Activated naive CD4-positive, alpha-beta T cell treated with anti-CD3 and anti-CD28 coated beads, Interleukin-2, amount 50 U/mL, for 24 hours (primary cell): ENCODE measurements around the gene MFSD12.
"Not testable (repeated sequence)": the region's sequence is repeated elsewhere in the genome, so short reads cannot be mapped to it uniquely, and the experiment has no call there.

Experiments used
- H3K27ac Mint-ChIP-seq: one replicate; pipeline ENCODE4 v1.8.0; 2021; ENCODE audit warnings: mild to moderate bottlenecking, mixed read lengths
- H3K27me3 Mint-ChIP-seq: one replicate; pipeline ENCODE4 v1.8.0; 2021; ENCODE audit warnings: mixed read lengths
- H3K36me3 Mint-ChIP-seq: one replicate; pipeline ENCODE4 v1.8.0; 2021; ENCODE audit warnings: mixed read lengths
- H3K4me1 Mint-ChIP-seq: one replicate; pipeline ENCODE4 v1.8.0; 2021; ENCODE audit warnings: mixed read lengths
- H3K4me3 Mint-ChIP-seq: one replicate; pipeline ENCODE4 v1.8.0; 2021; ENCODE audit warnings: mild to moderate bottlenecking, mixed read lengths
- H3K9me3 Mint-ChIP-seq: one replicate; pipeline ENCODE4 v1.8.0; 2021; ENCODE audit warnings: mixed read lengths

The MFSD12 gene

GRCh38 chr19:3537438-3538240 lies 19.7 kb downstream of the MFSD12 start:
- no peak overlapping the region for H3K4me3 Mint-ChIP-seq
- peaks cover 4% of the 10 kb centered on the region for H3K36me3 Mint-ChIP-seq
- H3K4me1 Mint-ChIP-seq: no peaks in the 10 kb centered on the region
- H3K27ac Mint-ChIP-seq: no peak overlapping the region
- H3K9me3 Mint-ChIP-seq: no peaks in the 10 kb centered on the region
- no peaks in the 10 kb centered on the region for H3K27me3 Mint-ChIP-seq

- H3K27me3 Mint-ChIP-seq: no peaks in the 10 kb centered on the region
- peaks cover 4% of the 10 kb centered on the region for H3K36me3 Mint-ChIP-seq
- H3K4me1 Mint-ChIP-seq: no peaks in the 10 kb centered on the region
- H3K9me3 Mint-ChIP-seq: no peaks in the 10 kb centered on the region
- no peak overlapping the region for H3K4me3 Mint-ChIP-seq
- no peak overlapping the region for H3K27ac Mint-ChIP-seq
Observed at GRCh38 chr19:3537101-3537437, 20.3 kb downstream of the MFSD12 start.

GRCh38 chr19:3536429-3537100 lies 20.8 kb downstream of the MFSD12 start:
- no peak overlapping the region for H3K27ac Mint-ChIP-seq
- no peaks in the 10 kb centered on the region for H3K27me3 Mint-ChIP-seq
- H3K4me1 Mint-ChIP-seq: no peaks in the 10 kb centered on the region
- H3K36me3 Mint-ChIP-seq: peaks cover 4% of the 10 kb centered on the region
- H3K9me3 Mint-ChIP-seq: no peaks in the 10 kb centered on the region
- H3K4me3 Mint-ChIP-seq: no peak overlapping the region

GRCh38 chr19:3535981-3536380 lies 21.4 kb downstream of the MFSD12 start:
- Mint-ChIP-seq H3K9me3 (no peaks in the 10 kb centered on the region), H3K27me3 (no peaks in the 10 kb centered on the region), H3K27ac (no peak overlapping the region), H3K4me1 (no peaks in the 10 kb centered on the region), H3K36me3 (peaks cover 6% of the 10 kb centered on the region), H3K4me3 (no peak overlapping the region)

- Mint-ChIP-seq H3K27me3 (no peaks in the 10 kb centered on the region), H3K36me3 (peaks cover 6% of the 10 kb centered on the region), H3K27ac (no peak overlapping the region), H3K4me3 (no peak overlapping the region), H3K4me1 (no peaks in the 10 kb centered on the region), H3K9me3 (no peaks in the 10 kb centered on the region)
Observed at GRCh38 chr19:3535563-3535965, 21.8 kb downstream of the MFSD12 start.

- no peaks in the 10 kb centered on the region for H3K27me3 Mint-ChIP-seq
- no peak overlapping the region for H3K4me3 Mint-ChIP-seq
- peaks cover 6% of the 10 kb centered on the region for H3K36me3 Mint-ChIP-seq
- H3K9me3 Mint-ChIP-seq: no peaks in the 10 kb centered on the region
- H3K27ac Mint-ChIP-seq: no peak overlapping the region
- no peaks in the 10 kb centered on the region for H3K4me1 Mint-ChIP-seq
Observed at GRCh38 chr19:3535235-3535535, 22.2 kb downstream of the MFSD12 start.

GRCh38 chr19:3534375-3535234 lies 22.8 kb downstream of the MFSD12 start:
- H3K27me3 Mint-ChIP-seq: no peaks in the 10 kb centered on the region
- H3K36me3 Mint-ChIP-seq: peaks cover 5% of the 10 kb centered on the region
- peak overlapping the region; percentile 62 for H3K27ac Mint-ChIP-seq
- H3K4me1 Mint-ChIP-seq: no peaks in the 10 kb centered on the region
- H3K9me3 Mint-ChIP-seq: no peaks in the 10 kb centered on the region
- no peak overlapping the region for H3K4me3 Mint-ChIP-seq

- no peaks in the 10 kb centered on the region for H3K4me1 Mint-ChIP-seq
- no peaks in the 10 kb centered on the region for H3K9me3 Mint-ChIP-seq
- H3K27ac Mint-ChIP-seq: no peak overlapping the region
- H3K36me3 Mint-ChIP-seq: peaks cover 3% of the 10 kb centered on the region
- no peaks in the 10 kb centered on the region for H3K27me3 Mint-ChIP-seq
- no peak overlapping the region for H3K4me3 Mint-ChIP-seq
Observed at GRCh38 chr19:3533563-3534216, 23.7 kb downstream of the MFSD12 start.

- Mint-ChIP-seq H3K27me3 (no peaks in the 10 kb centered on the region), H3K4me1 (no peaks in the 10 kb centered on the region), H3K9me3 (no peaks in the 10 kb centered on the region), H3K4me3 (no peak overlapping the region), H3K36me3 (peaks cover 3% of the 10 kb centered on the region), H3K27ac (no peak overlapping the region)
Observed at GRCh38 chr19:3533033-3533432, 24.4 kb downstream of the MFSD12 start.

- H3K9me3 Mint-ChIP-seq: no peaks in the 10 kb centered on the region
- H3K4me1 Mint-ChIP-seq: no peaks in the 10 kb centered on the region
- H3K4me3 Mint-ChIP-seq: no peak overlapping the region
- H3K27ac Mint-ChIP-seq: no peak overlapping the region
- no peaks in the 10 kb centered on the region for H3K27me3 Mint-ChIP-seq
- peaks cover 3% of the 10 kb centered on the region for H3K36me3 Mint-ChIP-seq
Observed at GRCh38 chr19:3532154-3532786, 25.1 kb downstream of the MFSD12 start.

GRCh38 chr19:3531716-3532115 lies 25.7 kb downstream of the MFSD12 start:
- Mint-ChIP-seq H3K36me3 (peaks cover 4% of the 10 kb centered on the region), H3K27ac (no peak overlapping the region), H3K4me3 (no peak overlapping the region), H3K4me1 (no peaks in the 10 kb centered on the region), H3K27me3 (no peaks in the 10 kb centered on the region), H3K9me3 (no peaks in the 10 kb centered on the region)

- Mint-ChIP-seq H3K4me1 (no peaks in the 10 kb centered on the region), H3K27me3 (no peaks in the 10 kb centered on the region), H3K9me3 (no peaks in the 10 kb centered on the region), H3K4me3 (no peak overlapping the region), H3K36me3 (peaks cover 4% of the 10 kb centered on the region), H3K27ac (no peak overlapping the region)
Observed at GRCh38 chr19:3530389-3530788, 27.0 kb downstream of the MFSD12 start.

- H3K27me3 Mint-ChIP-seq, H3K4me3 Mint-ChIP-seq, H3K27ac Mint-ChIP-seq, H3K4me1 Mint-ChIP-seq, H3K9me3 Mint-ChIP-seq, H3K36me3 Mint-ChIP-seq: not testable (repeated sequence)
Observed at GRCh38 chr19:3529299-3529698, 28.1 kb downstream of the MFSD12 start.

- Mint-ChIP-seq H3K4me1 (no peaks in the 10 kb centered on the region), H3K36me3 (peaks cover 4% of the 10 kb centered on the region), H3K27ac (no peak overlapping the region), H3K4me3 (no peak overlapping the region), H3K27me3 (no peaks in the 10 kb centered on the region), H3K9me3 (no peaks in the 10 kb centered on the region)
Observed at GRCh38 chr19:3528539-3529211, 28.7 kb downstream of the MFSD12 start.

- Mint-ChIP-seq H3K4me3 (no peak overlapping the region), H3K36me3 (peaks cover 4% of the 10 kb centered on the region), H3K4me1 (no peaks in the 10 kb centered on the region), H3K27me3 (no peaks in the 10 kb centered on the region), H3K9me3 (no peaks in the 10 kb centered on the region), H3K27ac (no peak overlapping the region)
Observed at GRCh38 chr19:3528080-3528479, 29.3 kb downstream of the MFSD12 start.
